GM18498 (cell line): ENCODE data around the gene DNAJC18.

Experiments used
- ATAC-seq: cut with Tn5 transposase; IDR thresholded peaks from one replicate; pipeline ENCODE4 v1.9.1; 2021; ENCODE audit warnings: mild to moderate bottlenecking, moderate library complexity; ENCODE audit not compliant: unreplicated experiment

DNAJC18 gene

GRCh38 chr5:139406963-139407362 is 32.4 kb downstream of the DNAJC18 start:
- no peak for ATAC-seq

DNA sequence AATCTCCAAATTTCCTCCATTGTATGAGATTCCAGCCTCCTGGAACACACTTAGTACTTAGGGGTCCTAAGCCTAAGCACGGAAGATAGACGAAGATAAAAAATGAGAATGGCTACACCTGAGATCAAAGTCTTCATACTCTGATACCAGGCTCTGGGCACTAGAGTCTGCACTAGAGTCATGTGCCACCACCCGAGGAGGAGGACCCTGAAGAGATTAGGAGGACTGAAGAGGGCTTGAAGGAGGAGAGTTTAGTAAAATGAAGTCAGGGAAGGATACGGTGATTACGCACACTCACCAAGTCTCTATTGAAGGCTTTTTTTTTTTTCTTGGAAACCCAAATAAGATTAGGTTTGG is 34.9 kb downstream of the DNAJC18 start:
- no peak for ATAC-seq

GRCh38 chr5:139403787-139404483 is 35.4 kb downstream of the DNAJC18 start, which contains the start of gene SPATA24:
Gene SPATA24 (minus strand): TSS chr5:139404089. CDS start chr5:139404060, 29 bp downstream.
- peak; percentile 84 for ATAC-seq

- ATAC-seq: no peak
Measured at GRCh38 chr5:139403418-139403786, 35.9 kb downstream of the DNAJC18 start.

- ATAC-seq: no peak
Measured at GRCh38 chr5:139402561-139403158, 36.7 kb downstream of the DNAJC18 start.

DNA sequence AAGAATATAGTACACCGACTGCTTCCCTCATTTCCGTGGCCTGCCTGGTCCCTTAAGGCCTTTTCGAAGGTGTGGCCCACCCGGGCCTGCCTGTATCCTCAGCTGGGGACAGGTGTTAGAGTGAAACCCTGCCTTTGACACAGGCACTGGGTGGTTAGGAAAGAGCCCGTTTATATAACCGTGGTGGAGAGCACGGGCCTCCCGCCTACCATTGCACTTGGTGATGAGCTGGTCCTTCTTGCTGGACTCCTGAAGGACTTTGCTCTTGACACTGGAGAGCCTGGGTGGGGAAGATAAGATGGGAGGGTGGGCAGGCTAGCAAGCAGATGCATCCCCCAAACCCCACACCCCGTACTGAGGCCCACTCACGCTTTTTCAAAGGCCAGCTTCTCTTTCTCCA is 37.8 kb downstream of the DNAJC18 start:
- ATAC-seq: no peak

DNA sequence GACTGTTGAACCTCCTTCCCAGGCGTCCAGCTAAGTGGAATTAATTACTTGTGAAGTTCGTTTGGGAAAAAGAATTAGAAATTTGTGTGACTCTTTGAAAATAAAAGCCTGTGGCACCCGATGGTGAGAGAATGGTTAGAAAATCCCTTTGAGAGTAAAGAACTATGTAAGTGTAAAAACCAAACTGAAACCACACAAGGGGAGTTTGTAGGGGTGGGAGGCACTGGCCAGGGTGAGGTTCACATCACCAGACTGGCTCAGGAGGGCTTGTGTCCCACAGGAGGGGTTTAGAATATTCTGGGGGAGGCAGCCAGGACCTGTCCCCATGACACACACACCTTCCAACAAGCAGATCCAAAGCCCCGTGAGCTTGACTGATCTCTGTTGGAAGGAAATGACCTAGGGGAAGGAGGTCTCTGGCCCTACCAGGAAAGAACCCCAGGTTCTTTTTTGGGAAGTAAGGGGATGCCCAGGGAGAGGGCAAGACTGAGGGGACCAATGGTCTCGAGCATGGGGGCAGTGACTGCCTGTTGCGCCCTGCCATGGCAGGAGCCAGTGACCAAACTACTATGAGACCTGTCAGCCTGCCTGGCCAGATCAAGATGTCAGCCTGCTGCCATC is 39.7 kb downstream of the DNAJC18 start:
- peak; percentile 29 for ATAC-seq

DNA sequence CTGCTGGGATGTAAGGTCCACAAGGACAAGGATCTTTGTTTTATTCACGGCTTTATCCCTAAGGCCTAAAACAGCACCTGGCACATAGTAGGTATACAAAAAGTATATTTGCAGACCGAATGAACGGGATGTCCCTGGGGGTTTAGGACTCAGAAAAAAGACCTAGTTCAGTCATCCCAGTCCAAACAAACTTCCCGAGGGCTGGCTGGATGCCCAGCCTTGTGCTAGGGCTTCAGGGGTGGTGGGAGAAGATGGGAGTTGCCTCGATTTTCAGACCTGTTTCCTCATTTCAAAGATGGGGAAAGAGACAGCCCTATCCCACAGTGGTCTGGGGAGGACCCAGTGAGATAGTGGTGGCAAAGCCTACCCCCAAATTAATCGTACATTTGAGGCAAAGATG is 41.4 kb downstream of the DNAJC18 start:
- no peak for ATAC-seq

- ATAC-seq: no peak
Measured at GRCh38 chr5:139396691-139397090, 42.6 kb downstream of the DNAJC18 start.

GRCh38 chr5:139395844-139396640 is 43.3 kb downstream of the DNAJC18 start:
- no peak for ATAC-seq

DNA sequence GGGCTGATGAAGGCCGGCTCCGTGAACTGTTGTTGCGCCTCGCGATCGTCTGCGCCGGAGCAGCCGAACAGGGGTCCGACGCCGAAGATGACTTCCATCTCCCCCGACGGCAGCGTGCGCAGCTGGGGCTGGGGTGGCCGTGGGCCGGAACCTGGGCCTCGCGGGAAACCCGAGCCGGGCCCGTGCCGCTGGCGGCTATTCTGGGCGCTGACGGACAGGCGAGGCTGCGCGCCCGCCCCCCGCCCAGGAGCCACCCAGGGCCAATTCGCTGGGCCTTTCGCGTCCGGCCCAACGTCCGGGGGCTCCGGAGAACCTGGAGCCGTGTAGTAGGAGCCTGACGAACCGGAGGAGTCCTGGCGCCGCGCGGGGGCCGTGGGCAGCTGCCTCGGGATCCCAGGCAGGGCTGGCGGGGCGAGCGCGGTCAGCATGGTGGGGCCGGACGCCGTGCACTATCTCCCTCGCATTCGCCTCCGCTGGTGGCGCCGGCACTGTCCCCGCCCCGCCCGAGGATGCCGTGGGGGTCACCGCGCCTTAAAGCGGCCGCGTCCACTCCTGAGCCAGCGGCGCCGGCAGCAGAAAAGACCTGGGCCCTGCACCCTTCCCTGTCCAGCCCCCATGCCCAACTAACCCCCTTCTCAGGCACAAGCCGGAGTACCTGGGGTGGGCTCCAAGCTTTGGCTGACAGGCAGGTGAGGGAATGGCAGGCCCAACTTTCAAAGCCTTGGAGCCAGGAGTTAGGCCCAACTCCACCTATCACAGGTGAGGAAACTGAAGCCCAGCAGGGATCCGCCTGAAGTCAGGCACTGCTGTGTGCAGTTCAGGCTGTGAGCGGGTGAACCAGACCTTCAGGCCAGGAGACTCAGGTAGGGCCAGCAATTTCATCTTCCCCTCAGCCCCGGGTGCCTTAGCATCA is 44.4 kb downstream of the DNAJC18 start, which contains the start of gene PROB1:
TSS of gene PROB1 (minus strand) at position 451 of the 913 bp plus-strand sequence. CDS start at position 428, 23 bp downstream.
- ATAC-seq: no peak

- ATAC-seq: no peak
Measured at GRCh38 chr5:139394123-139394653, 45.1 kb downstream of the DNAJC18 start.

- ATAC-seq: no peak
Measured at GRCh38 chr5:139393497-139394122, 45.7 kb downstream of the DNAJC18 start.

- peak; percentile 54 for ATAC-seq
Measured at GRCh38 chr5:139392678-139393496, 46.4 kb downstream of the DNAJC18 start.

DNA sequence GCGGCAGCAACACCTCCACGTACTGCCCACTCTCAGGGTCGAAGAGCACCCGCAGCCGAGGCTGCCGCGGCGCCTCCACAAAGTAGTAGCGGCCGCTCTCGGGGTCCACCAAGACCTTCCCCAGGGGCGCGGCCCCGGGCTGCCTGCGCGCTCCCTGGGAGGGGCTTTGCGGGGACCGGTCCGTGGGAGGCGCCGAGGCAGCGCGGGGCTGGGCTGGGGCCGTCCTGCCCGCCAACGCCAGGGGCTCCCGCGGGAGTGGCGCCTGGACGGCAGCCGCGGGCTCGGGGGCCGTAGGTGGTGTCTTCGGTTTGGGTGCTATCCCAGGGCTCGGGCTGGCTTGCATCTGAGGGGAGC is 47.0 kb downstream of the DNAJC18 start:
- ATAC-seq: no peak

DNA sequence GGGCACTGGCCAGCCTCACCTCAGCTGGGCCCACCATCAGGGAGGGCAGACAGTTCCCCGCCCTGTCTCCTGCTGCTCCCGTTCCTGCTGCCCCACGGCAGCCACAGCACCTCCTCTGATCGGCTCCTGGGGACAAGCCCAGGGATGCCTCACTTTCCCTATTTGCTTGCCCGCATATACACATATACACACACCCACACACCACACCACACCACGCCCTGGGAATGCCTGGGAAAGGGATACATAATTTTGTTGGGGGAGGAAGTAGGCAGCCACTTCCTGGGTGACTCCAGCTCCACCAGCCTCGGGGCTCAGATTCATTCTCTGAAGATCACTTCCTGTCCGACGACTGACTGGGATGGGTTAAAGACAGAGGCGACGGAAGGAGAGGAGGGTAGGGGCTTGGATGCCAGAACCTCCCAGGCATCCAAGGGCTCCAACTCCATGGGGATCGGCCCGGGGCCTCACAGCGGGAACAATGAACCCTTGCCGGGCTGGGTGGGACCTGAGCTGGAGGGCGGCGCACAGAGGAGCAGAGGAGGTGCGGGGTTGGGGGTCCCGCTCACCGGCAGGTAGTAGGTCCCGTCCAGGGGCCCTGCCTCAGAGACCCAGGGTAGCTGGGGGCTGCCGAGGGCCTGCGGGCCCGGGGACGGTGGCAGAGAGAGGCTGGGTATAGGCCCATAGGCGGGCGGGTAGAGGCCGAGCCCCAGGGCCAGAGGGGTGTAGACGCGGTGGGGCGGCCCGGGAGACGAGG is 47.6 kb downstream of the DNAJC18 start:
- ATAC-seq: no peak

DNA sequence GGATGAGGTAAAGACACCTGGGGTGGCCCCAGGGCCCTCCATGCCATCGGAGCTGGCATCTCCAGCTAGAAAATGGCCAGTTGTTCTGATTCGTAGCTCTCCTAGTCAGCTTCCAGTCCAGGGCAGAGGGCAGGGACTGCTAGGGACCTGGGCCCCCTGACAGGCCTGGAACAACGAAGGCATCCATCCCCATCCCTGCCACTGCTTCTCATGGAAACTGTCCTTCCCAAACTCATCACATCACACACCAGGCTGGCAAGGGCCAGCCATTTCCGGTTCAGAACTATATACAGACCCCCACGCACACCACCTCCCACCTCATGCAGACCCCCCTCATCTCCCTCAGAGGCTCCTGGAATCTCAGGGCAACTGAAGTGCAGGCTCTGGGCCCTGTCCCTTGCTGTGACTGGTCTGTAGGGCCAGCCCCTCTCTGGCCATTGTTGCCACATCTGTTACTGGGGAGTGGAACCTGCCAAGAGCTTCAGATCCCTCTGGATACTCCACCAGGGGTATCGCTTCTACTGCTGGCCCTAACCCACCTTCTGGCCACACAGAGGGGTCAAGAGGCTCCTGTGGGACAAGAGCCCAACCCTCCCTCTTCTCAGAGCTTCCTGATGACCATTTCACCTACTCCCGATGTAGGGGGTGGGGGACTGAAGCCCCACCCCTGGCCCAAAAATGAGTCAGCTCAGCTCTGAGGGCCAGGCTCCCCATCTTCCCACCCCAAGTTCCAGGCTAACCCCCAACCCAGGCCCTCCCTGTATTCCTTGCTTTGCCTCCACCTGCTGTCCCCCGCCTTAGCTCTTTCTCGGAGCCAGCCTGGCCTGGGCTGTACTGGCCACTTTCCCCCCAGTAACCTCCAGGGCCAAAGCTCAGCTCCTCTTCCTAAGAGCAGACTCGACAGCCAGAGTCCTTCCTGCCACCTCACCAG is 48.4 kb downstream of the DNAJC18 start:
- ATAC-seq: no peak
